ENCODE measurements around the gene HEMK1.

The HEMK1 gene

DNA sequence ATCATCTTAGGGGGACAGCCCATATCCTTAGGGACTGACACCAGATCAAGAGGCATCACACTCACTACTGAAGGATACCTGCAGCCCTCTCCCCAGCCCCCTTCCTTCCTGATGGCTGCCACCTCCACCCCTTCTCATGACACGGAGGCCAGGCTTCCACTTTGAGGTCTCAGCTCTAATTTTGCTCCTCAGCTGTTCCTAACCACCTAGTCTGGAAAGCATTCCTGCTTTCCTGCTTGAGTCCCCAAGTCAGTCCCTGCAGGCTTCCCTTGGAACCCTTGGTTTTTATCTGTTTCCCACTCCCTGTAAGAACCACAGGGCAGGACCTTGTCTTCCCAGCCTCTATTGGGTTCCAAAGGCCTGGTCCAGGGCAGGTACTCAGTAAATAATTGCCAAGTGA is 5.0 kb upstream of the HEMK1 start:
- in situ Hi-C loops (cut with MboI; ENCODE audit: low pct_unique_long_range_greater_than_20kb, low sequenced_read_pairs, unreplicated experiment) = no loop called here

DNA sequence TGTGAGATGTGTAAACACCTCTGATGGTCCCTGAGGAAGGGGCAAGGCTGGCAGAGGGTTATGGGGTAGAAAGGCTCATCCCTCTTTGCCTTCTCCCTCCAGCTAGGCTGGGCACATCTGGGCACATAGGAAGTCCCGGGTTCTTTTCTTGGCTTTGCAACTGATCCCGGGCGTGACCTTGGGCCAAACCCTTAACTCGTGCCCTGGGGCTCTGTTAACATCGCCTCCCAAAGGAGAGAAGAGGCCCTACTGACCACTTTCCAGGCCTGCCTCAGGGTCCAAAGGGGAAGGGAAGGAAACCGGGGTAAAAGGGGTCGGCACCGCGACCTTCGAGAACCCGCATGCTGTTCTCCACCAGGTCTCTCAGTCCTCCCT is 2.3 kb upstream of the HEMK1 start:
- in situ Hi-C loops (cut with MboI; ENCODE audit: low pct_unique_long_range_greater_than_20kb, low sequenced_read_pairs, unreplicated experiment) = no loop called here
- TF ChIP-seq, protein P1, sequence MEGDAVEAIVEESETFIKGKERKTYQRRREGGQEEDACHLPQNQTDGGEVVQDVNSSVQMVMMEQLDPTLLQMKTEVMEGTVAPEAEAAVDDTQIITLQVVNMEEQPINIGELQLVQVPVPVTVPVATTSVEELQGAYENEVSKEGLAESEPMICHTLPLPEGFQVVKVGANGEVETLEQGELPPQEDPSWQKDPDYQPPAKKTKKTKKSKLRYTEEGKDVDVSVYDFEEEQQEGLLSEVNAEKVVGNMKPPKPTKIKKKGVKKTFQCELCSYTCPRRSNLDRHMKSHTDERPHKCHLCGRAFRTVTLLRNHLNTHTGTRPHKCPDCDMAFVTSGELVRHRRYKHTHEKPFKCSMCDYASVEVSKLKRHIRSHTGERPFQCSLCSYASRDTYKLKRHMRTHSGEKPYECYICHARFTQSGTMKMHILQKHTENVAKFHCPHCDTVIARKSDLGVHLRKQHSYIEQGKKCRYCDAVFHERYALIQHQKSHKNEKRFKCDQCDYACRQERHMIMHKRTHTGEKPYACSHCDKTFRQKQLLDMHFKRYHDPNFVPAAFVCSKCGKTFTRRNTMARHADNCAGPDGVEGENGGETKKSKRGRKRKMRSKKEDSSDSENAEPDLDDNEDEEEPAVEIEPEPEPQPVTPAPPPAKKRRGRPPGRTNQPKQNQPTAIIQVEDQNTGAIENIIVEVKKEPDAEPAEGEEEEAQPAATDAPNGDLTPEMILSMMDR (IDR thresholded peaks at IDR 0.05; ENCODE audit: extremely low read depth, insufficient read depth, missing control alignments) = no peak
- no peak for DNase-seq (ENCODE audit: low spot score)

More for the DNA sequence above, 5.0 kb upstream of the HEMK1 start:
- TF ChIP-seq, protein P1 (IDR thresholded peaks at IDR 0.05; ENCODE audit: extremely low read depth, insufficient read depth, missing control alignments) = no peak
- DNase-seq (ENCODE audit: low spot score) = no peak

DNA sequence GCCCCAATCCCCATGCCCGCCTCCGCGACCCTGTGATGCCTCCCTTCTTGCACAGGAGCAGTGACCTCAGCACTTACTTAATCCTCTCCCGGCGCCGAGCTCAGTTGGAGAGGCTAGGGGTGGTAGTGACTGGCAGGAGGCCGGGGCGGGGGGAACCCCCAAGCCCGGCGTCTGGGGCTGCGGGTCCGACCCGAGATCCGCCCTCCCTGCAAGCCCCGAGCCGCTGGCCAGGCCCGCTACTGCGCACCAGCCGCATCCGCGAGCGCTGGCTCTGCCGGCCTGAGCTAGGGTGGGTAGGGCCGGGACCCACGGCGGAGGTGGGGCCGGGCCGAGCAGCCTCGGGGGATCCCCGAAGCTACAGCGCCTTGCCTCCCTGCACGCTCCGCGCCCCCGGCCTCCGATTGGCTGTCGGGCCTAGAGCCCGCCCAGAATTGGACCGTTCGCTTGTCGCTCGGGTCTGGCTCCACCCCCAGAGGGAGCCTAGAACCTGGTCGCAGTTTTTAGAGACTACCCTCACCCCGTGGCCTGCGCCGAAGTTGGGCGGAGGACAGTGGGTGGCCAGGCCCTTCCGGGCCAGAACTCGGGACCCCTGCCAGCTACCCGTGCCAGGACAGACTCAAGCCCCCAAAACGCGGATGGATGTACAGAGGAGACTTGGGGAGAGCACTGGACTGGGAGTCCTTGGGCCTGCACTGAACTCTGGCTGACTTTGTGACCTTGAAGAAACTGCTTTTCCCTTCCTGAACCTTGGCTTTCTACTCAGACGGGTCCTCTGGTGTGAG is 1.7 kb upstream of the HEMK1 start, which contains the start of gene C3orf18:
Gene C3orf18, minus strand, starts transcription at position 362 of the 782 bp plus-strand sequence. CDS start 2,048 bp downstream, outside the sequence.
- TF ChIP-seq, protein P1 (IDR thresholded peaks at IDR 0.05; ENCODE audit: extremely low read depth, insufficient read depth, missing control alignments) = no peak
- DNase-seq (ENCODE audit: low spot score) = peak; percentile 99
- in situ Hi-C loops (cut with MboI; ENCODE audit: low pct_unique_long_range_greater_than_20kb, low sequenced_read_pairs, unreplicated experiment) = no loop called here

DNA sequence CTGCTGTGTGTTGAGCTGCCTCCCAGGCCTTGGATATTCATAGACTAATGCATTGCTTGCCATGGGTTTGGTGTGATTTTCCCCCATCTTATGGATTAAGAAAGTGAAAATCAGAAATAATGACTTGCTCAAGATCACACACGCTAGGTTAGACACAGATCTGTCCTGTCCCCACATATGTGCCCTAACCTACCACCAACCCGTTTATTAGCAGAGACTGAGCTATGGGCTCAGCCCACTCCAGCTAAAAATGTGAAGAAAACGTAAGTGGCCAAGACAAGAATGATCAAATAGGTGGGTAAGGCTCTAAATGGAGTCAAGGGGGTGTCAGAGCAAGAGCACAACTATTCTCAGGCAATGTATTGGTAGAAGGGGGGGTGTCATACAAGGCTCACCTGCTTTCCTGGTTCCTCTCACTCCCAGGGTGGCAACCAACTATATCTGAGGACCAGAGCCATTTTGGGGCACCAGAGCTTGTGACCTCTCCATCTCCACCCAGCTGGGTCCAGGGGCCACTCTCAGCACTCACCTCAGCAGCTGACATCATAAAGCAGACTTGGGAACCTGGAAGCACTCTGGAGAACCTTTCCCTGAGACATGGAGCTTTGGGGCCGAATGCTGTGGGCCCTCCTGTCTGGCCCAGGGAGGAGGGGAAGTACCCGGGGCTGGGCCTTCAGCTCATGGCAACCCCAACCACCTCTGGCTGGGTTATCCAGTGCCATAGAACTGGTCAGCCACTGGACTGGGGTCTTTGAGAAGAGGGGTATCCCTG is 1.4 kb downstream of the HEMK1 start:
- in situ Hi-C loops (cut with MboI; ENCODE audit: low pct_unique_long_range_greater_than_20kb, low sequenced_read_pairs, unreplicated experiment) = no loop called here
- no peak for DNase-seq (ENCODE audit: low spot score)
- TF ChIP-seq, protein P1 (IDR thresholded peaks at IDR 0.05; ENCODE audit: extremely low read depth, insufficient read depth, missing control alignments) = no peak

DNA sequence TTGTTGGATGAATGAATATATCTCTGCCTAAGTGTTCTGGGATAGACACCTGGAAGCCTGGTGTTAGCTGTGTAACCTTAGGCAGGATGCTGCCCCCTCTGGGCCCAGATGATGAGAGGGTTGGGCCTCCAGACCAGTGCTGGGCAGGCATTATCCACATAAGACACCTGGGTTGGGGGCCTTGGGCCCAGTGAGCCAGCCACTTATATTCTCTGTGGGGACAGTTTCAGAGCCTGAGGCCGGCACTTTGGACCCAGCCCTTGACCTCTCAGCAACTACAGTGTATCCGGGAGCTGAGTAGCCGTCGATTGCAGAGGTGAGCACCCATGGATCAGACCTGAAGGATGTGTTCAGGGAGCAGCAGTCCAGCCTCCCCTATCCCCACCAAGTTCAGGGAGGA is 2.2 kb downstream of the HEMK1 start:
- DNase-seq (ENCODE audit: low spot score) = no peak
- in situ Hi-C loops (cut with MboI; ENCODE audit: low pct_unique_long_range_greater_than_20kb, low sequenced_read_pairs, unreplicated experiment) = no loop called here
- TF ChIP-seq, protein P1 (IDR thresholded peaks at IDR 0.05; ENCODE audit: extremely low read depth, insufficient read depth, missing control alignments) = no peak

DNA sequence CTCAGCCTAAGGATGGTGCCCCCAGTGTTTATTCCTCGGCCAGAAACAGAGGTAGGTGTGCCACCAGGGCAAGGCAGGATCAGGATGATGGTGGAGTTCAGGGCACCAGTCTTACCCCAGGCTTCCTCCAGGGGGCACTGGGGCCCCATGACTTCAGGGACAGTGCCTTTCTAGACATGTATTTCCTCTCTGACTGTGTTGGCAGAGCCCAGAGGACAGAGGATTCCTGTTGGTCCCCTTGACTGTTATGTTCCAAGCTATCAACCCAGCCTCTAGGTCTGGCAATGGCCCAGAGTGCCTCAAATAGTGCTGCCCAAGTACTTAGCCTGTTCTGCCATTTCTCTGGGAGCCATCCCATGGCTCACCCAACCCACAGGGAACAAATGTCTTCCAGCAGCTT is 2.8 kb downstream of the HEMK1 start:
- in situ Hi-C loops (cut with MboI; ENCODE audit: low pct_unique_long_range_greater_than_20kb, low sequenced_read_pairs, unreplicated experiment) = no loop called here
- TF ChIP-seq, protein P1 (IDR thresholded peaks at IDR 0.05; ENCODE audit: extremely low read depth, insufficient read depth, missing control alignments) = peak; percentile 86
- peak; percentile 83 for DNase-seq (ENCODE audit: low spot score)
